HFFc6 (cell line): ENCODE measurements around the gene STRBP. TPM values are rescaled to one million over a fixed set of nuclear protein-coding genes. Genes with fewer than 3 reads are reported as not detected.

Experiments used
- DNase-seq: peaks from one replicate; pipeline ENCODE4 v3.0.0-alpha.2; 2018
- H3K27ac Mint-ChIP-seq: 2 replicates; pipeline ENCODE4 v1.8.0; 2020; ENCODE audit warnings: mild to moderate bottlenecking, mixed read lengths
- H3K27me3 Mint-ChIP-seq: 2 replicates; pipeline ENCODE4 v1.8.0; 2021; ENCODE audit warnings: mild to moderate bottlenecking, moderate library complexity, mixed read lengths; ENCODE audit not compliant: insufficient read depth
- H3K36me3 Mint-ChIP-seq: 2 replicates; pipeline ENCODE4 v1.8.0; 2021; ENCODE audit warnings: low read depth, mixed read lengths
- H3K4me1 Mint-ChIP-seq: 2 replicates; pipeline ENCODE4 v1.8.0; 2020; ENCODE audit warnings: low read depth, mixed read lengths
- H3K4me3 Mint-ChIP-seq: 2 replicates; pipeline ENCODE4 v1.8.0; 2020; ENCODE audit warnings: mild to moderate bottlenecking, moderate library complexity, mixed read lengths
- H3K9me3 Mint-ChIP-seq: 2 replicates; pipeline ENCODE4 v1.8.0; 2020; ENCODE audit warnings: mild to moderate bottlenecking, mixed read lengths
- CTCF ChIP-seq: fragments of 200-600 bp; sonication (generic); IDR thresholded peaks from 2 replicates; pipeline ENCODE4 v1.5.0; 2021; ENCODE audit warnings: antibody characterized with exemption, mild to moderate bottlenecking
- total RNA-seq, 6 experiments: library from RNA; stranded (reverse); fragmentation: NEBNext Ultra II Directional; extraction: Animal tissue kit (Norgen Biotek cat#: 25700); gene quantifications; 2 replicates in 1 of 6; 3 replicates in 5 of 6; pipeline ENCODE4 v1.2.3, GENCODE V29; 2021

STRBP gene
- total RNA-seq, 6 experiments from 2014 or later = 1.4 to 2.5 (median 1.9) TPM

- Mint-ChIP-seq H3K4me3 (no peak overlapping the region), H3K27me3 (peaks cover 15% of the 10 kb centered on the region), H3K36me3 (no peaks in the 10 kb centered on the region), H3K4me1 (no peaks in the 10 kb centered on the region), H3K9me3 (no peaks in the 10 kb centered on the region), H3K27ac (no peak overlapping the region)
- TF ChIP-seq CTCF = no peak
- no peak for DNase-seq
These were observed 42.9 kb upstream of the STRBP start for GRCh38 chr9:123311250-123311752.

- no peaks in the 10 kb centered on the region for H3K4me1 Mint-ChIP-seq
- no peaks in the 10 kb centered on the region for H3K9me3 Mint-ChIP-seq
- no peak overlapping the region for H3K4me3 Mint-ChIP-seq
- no peak for TF ChIP-seq CTCF
- no peak overlapping the region for H3K27ac Mint-ChIP-seq
- H3K27me3 Mint-ChIP-seq = peaks cover 15% of the 10 kb centered on the region
- H3K36me3 Mint-ChIP-seq = no peaks in the 10 kb centered on the region
- no peak for DNase-seq
These were observed 42.3 kb upstream of the STRBP start for GRCh38 chr9:123310551-123311249.

- Mint-ChIP-seq H3K9me3 (no peaks in the 10 kb centered on the region), H3K27ac (no peak overlapping the region), H3K4me3 (no peak overlapping the region), H3K4me1 (no peaks in the 10 kb centered on the region), H3K27me3 (peaks cover 20% of the 10 kb centered on the region), H3K36me3 (no peaks in the 10 kb centered on the region)
- no peak for DNase-seq
- no peak for TF ChIP-seq CTCF
These were observed 41.2 kb upstream of the STRBP start for GRCh38 chr9:123309611-123310010.

GRCh38 chr9:123305879-123306278 lies 37.5 kb upstream of the STRBP start:
- no peak for DNase-seq
- H3K36me3 Mint-ChIP-seq = no peaks in the 10 kb centered on the region
- H3K27ac Mint-ChIP-seq = no peak overlapping the region
- no peak overlapping the region for H3K4me3 Mint-ChIP-seq
- peaks cover 14% of the 10 kb centered on the region for H3K27me3 Mint-ChIP-seq
- H3K9me3 Mint-ChIP-seq = no peaks in the 10 kb centered on the region
- H3K4me1 Mint-ChIP-seq = no peaks in the 10 kb centered on the region
- TF ChIP-seq CTCF = no peak

GRCh38 chr9:123304340-123304691 lies 35.9 kb upstream of the STRBP start:
- H3K27me3 Mint-ChIP-seq = peaks cover 21% of the 10 kb centered on the region

More at GRCh38 chr9:123304340-123304691, 35.9 kb upstream of the STRBP start:
- H3K4me1 Mint-ChIP-seq = no peaks in the 10 kb centered on the region
- no peaks in the 10 kb centered on the region for H3K36me3 Mint-ChIP-seq
- no peak overlapping the region for H3K4me3 Mint-ChIP-seq
- H3K27ac Mint-ChIP-seq = no peak overlapping the region
- no peak for TF ChIP-seq CTCF
- no peak for DNase-seq
- no peaks in the 10 kb centered on the region for H3K9me3 Mint-ChIP-seq
